Stimulated activated CD8-positive, alpha-beta memory T cell treated with anti-CD3 and anti-CD28 coated beads, Interleukin-12 subunit alpha, Interleukin-12 subunit beta, amount 100 ng/mL, for 4 hours (primary cell): Measurements from ENCODE around the gene SPATA18.
"Not testable (repeated sequence)": the region's sequence is repeated elsewhere in the genome, so short reads cannot be mapped to it uniquely, and the experiment has no call there.

ENCODE experiments used
- DNase-seq: peaks from one replicate; pipeline ENCODE4 v3.0.0-alpha.2; 2020; ENCODE audit warnings: low read depth

The SPATA18 gene

DNA sequence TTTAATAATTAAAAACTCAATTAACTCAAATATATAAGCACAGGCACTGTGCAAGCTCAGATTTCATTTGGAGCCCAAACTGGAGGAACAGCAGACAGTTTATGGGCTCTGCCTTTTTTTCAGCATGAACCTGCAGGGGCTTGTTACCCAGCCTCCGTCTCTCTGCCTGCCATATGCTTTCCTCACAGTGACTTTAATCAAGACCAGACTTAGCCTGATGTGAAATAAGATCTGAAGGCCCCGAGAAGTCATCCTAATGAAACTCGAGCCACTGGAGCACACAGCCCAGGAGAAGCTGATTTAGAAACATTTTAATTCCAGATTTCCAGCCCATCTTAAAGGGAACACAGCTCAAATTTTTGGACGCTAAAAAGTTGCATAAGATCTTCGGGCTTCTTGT lies 55.6 kb downstream of the SPATA18 start:
- no peak for DNase-seq

DNA sequence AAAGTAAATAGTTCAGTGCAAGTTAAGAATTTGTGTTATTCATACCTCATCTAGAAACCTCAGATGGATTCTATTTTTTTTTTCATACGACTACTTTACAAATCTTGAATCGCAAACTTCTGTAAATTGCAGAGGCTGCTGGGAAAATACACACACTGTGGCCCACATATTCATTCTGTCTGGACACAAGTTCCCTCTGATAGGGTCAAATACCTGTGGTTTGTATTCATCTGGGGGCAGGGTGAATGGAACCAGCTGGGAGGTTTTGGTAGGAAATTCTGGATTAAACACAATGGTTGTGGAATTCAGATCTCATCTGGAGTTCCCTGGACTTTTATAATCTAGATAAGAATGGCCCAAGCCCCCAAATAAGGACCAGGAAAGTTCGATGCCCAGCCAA lies 56.2 kb downstream of the SPATA18 start:
- no peak for DNase-seq

DNA sequence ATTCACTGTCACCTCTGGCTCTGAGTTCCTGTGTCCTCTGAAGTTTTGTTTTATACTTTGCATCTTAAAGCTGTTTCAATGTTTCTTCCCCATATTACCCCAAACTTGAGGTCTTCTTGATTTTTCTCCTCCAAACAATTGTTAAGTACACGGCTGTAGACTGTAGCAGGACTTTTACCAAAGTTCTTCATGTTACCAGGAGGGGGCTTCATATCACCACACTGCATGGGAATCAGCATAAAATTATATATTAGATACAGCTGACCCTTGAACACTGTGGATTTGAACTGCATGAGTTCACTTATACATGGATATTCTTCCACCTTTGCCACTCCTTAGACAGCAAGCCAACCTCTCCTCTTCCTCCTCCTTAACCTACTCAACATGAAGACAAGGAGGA lies 56.6 kb downstream of the SPATA18 start:
- DNase-seq: no peak

DNA sequence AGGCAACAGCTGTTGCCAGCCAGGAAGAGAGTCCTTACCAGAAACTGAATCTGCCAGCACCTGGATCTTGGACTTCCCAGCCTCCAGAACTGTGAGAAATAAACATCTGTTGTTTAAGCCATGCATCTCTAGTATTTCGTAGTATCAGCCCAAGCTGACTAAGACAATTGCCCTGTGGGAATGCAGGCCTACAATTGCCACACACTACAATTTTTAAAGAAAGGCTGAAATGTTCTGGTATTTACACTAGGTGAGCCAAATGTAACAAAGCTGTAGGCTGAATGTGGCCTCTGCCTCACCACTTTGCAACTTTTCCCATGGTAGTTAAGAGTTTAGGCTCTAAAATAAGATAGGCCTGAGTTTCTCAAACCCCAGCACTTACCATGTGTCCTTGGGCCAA lies 59.1 kb downstream of the SPATA18 start:
- DNase-seq: no peak

DNA sequence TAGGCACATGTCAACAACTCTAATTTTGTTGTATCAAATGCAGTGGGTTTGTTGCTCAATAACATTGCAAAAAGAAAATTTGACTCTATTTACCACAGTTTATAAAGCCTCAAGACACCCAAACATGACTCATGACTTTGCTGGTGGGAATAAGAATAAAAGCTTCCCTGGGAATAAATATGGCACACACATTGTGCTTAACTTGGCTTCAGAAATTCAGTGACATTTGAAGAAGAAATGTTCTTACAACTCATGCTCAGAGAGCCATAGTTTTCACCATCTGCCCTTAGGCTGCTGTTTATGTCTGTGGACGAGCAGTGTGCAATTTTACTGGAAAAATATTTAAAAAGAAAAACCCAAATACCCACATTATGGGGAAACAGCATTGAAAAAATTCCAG lies 60.9 kb downstream of the SPATA18 start:
- no peak for DNase-seq

DNA sequence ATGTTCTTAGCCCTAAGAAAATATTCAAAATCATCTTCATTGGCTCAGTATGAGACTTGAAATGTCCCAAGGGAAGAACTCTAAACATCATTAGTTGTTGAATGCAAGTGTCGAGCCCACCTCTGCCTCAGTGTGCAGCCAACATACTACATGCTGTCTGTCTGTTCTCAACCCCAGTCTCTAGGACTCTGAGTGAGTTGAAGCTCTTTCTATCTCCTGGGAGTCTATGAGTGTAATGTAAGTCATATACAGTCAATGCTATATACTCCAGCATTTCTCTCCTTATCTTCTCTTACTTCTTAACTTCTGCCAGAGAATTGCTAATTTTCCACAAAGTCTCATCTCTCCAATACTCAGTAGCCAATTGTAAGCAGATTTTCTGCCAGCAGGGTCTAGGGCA lies 61.3 kb downstream of the SPATA18 start:
- no peak for DNase-seq

- no peak for DNase-seq
Observed at GRCh38 chr4:52116641-52117040, 65.5 kb downstream of the SPATA18 start.

DNA sequence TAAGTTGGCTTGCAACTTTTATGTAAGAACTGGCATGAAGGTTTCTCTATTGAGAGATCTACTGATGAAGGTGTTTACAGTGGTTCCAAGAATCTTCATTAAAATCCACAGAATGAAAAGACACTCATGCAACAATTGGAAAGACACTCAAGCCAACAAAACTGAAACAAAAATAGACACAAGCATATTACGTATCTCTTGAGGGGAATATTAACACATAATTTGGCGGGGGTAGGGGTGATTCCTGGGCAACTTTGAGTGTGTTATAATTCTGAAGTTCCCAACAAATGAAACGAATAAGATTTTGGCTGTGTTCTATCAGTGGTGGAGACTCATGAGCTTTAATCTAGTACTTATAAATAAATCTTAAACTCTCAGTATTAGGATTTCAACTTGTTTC lies 75.1 kb downstream of the SPATA18 start:
- DNase-seq: no peak

DNA sequence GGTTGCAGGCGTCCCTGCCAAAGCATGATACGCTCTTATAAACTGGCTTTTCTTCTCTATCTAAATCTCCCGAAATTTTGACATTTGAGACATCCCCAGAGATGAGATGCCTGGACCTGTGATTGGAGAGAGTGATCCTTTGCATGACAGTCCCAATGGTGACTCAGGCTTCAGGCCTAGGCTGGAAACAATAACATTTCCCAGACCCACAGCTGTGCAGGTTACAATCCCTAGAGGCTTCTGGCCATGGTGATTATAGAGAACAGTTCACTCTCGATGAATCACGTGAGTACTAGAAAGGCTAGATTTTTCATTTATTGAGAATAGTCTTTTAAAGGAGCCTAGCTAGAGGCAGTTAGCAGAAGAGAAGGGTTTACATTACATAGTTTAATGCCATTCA lies 75.9 kb downstream of the SPATA18 start:
- no peak for DNase-seq

DNA sequence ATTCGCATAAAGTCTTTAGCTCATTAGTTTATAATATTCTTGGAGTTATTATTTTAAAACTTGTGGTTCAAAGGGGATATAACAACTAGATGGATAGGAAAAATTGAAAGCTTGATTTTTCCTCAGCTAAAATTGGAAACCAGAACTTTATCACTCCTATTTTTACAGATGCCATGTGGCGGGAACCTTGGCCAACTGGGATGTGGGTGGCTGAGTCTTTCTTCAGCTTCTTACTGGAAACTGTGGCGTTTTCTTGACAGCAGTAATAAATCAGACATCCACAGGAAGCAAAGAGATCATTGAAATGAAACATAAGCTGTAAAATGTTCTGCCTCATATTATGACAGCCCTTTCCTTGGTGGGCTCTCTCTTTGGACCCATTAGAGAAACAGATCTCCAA lies 84.1 kb downstream of the SPATA18 start:
- no peak for DNase-seq

- not testable (repeated sequence) for DNase-seq
Observed at GRCh38 chr4:52137152-52137551, 86.0 kb downstream of the SPATA18 start.

DNA sequence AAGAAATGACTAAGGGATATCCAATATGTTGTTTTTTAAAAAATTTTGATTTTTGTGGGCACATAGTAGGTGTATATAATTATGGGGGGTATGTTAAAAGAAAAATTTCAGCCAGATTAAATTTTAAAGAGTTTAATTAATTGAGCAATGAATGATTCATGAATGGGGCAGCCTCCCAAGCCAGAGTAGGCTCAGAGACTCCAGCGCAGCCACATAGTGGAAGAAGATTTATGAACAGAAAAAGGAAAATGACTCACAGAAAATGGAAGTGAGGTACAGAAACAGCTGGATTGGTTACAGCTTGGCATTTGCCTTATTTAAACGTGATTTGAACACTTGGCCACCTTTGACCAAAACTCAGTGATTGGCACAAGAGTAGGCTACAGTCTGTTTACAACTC lies 91.7 kb downstream of the SPATA18 start:
- DNase-seq: no peak

DNA sequence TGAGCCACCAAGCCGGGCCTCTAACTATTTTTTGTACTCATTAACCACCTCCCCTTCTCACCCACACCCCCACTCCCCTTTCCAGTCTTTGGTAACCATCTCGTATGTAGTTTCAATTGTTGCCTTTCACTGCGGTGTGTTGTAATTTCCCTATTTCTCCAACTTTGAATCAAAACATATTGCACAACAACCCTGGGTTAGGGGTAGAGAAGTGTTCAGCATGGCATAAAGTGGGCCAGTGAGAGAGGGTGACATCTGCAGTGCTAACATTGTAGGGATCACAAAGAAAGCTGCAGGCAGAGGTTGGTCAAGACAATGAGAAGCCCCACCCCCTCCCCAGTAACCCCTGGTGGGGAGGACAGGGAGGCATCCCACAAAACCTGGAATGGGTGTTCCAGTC lies 92.7 kb downstream of the SPATA18 start:
- DNase-seq: no peak

- no peak for DNase-seq
Observed at GRCh38 chr4:52144372-52144771, 93.3 kb downstream of the SPATA18 start.
